GM23248 (cell line): ENCODE results near the gene ADGRL1. TPM values are rescaled to one million over a fixed set of nuclear protein-coding genes. Genes with fewer than 3 reads are reported as not detected.

Source experiments
- DNase-seq: peaks from one replicate; pipeline ENCODE4 v3.0.0-alpha.2; 2015
- H2AFZ ChIP-seq: fragments of 200-600 bp; sonication (generic); 2 replicates; pipeline ENCODE4 v1.6.1; 2016; ENCODE audit warnings: antibody characterized with exemption
- H3F3A ChIP-seq: fragments of 200-600 bp; sonication (generic); 2 replicates; pipeline ENCODE4 v1.6.1; 2016; ENCODE audit warnings: mild to moderate bottlenecking, antibody characterized with exemption, mixed run types; ENCODE audit not compliant: insufficient read depth
- H3K27ac ChIP-seq: fragments of 200-600 bp; sonication (generic); 2 replicates; pipeline ENCODE4 v1.5.1; 2016; ENCODE audit warnings: mild to moderate bottlenecking
- H3K27me3 ChIP-seq: fragments of 200-600 bp; sonication (generic); replicated peaks from 2 replicates; pipeline ENCODE4 v1.6.1; 2016; ENCODE audit warnings: mild to moderate bottlenecking; ENCODE audit not compliant: insufficient read depth
- H3K36me3 ChIP-seq: fragments of 200-600 bp; sonication (generic); 2 replicates; pipeline ENCODE4 v1.6.1; 2016; ENCODE audit warnings: low read depth, mild to moderate bottlenecking
- H3K4me1 ChIP-seq: fragments of 200-600 bp; sonication (generic); 2 replicates; pipeline ENCODE4 v1.6.1; 2016; ENCODE audit warnings: mild to moderate bottlenecking; ENCODE audit not compliant: insufficient read depth
- H3K4me2 ChIP-seq: fragments of 200-600 bp; sonication (generic); one replicate; pipeline ENCODE4 v1.6.1; 2016; ENCODE audit warnings: mild to moderate bottlenecking; ENCODE audit not compliant: unreplicated experiment
- H3K4me3 ChIP-seq: fragments of 200-600 bp; sonication (generic); 2 replicates; pipeline ENCODE4 v1.5.1; 2016; ENCODE audit warnings: mild to moderate bottlenecking
- H3K79me2 ChIP-seq: fragments of 200-600 bp; sonication (generic); 2 replicates; pipeline ENCODE4 v1.6.1; 2016; ENCODE audit warnings: mild to moderate bottlenecking; ENCODE audit not compliant: insufficient read depth
- H3K9ac ChIP-seq: fragments of 200-600 bp; sonication (generic); 2 replicates; pipeline ENCODE4 v1.6.1; 2016; ENCODE audit warnings: mild to moderate bottlenecking
- H3K9me2 ChIP-seq: fragments of 200-600 bp; sonication (generic); 2 replicates; pipeline ENCODE4 v1.6.1; 2016; ENCODE audit warnings: mixed run types, mild to moderate bottlenecking, moderate library complexity; ENCODE audit not compliant: insufficient read depth
- H3K9me3 ChIP-seq: fragments of 200-600 bp; sonication (generic); one replicate; pipeline ENCODE4 v1.6.1; 2017; ENCODE audit warnings: low read depth
- H4K20me1 ChIP-seq: fragments of 200-600 bp; sonication (generic); 2 replicates; pipeline ENCODE4 v1.6.0; 2016; ENCODE audit not compliant: insufficient read depth
- EZH2 ChIP-seq: fragments of 200-600 bp; sonication (generic); IDR thresholded peaks from 2 replicates; pipeline ENCODE4 v1.6.1; 2018; ENCODE audit warnings: antibody characterized with exemption, mild to moderate bottlenecking; ENCODE audit not compliant: insufficient read depth, poor library complexity, severe bottlenecking
- EZH2phosphoT487 ChIP-seq: fragments of 200-600 bp; sonication (generic); IDR thresholded peaks from 2 replicates; pipeline ENCODE4 v1.6.1; 2018; ENCODE audit warnings: antibody characterized with exemption, moderate library complexity, mild to moderate bottlenecking, low read depth; ENCODE audit not compliant: insufficient read depth
- WGBS, 2 experiments: methylation state at CpG; one replicate each; pipeline ENCODE4 v1.1.6; 2015 to 2017; ENCODE audit warnings: low lambda C conversion rate in 2 of 2, low coverage in 1 of 2; ENCODE audit errors: missing lambda C conversion rate in 2 of 2; 5-methylcytosine and 5-hydroxymethylcytosine counted together
- in situ Hi-C: fragments of 300-500 bp; cut with MboI; formaldehyde crosslinking; loops from 2 replicates; pipeline ENCODE4 v1.15.0; 2020
- polyA plus RNA-seq: library from polyadenylated mRNA; unstranded; fragments of >200 nt; fragmentation: Nextera tagmentation; extraction: Ambion mirVana; gene quantifications from 2 replicates; pipeline ENCODE4 v1.2.1, GENCODE V29; 2016
- small RNA-seq: library from RNA; depleted of rRNA; stranded (forward); fragments of <200 nt; gene quantifications from one replicate; pipeline ENCODE3, GENCODE V24; 2014; ENCODE audit warnings: low read depth, low replicate concordance
- total RNA-seq: library from RNA; depleted of rRNA; stranded (reverse); fragments of >200 nt; shearing (Covaris generic); gene quantifications from 2 replicates; pipeline ENCODE4 v1.2.3, GENCODE V29; 2014; rRNA removed

The ADGRL1 gene
- total and polyA plus RNA-seq, 2 experiments from 2014 or later = 1.0 to 3.0 TPM

GRCh38 chr19:14101003-14101545 is 104.9 kb downstream of the ADGRL1 start:
- in situ Hi-C loops = no loop called here
- DNase-seq = no peak

More at GRCh38 chr19:14101003-14101545, 104.9 kb downstream of the ADGRL1 start:
- Histone ChIP-seq H3K4me2 (no peak overlapping the region), H2AFZ (no peak overlapping the region), H3K36me3 (peaks cover 14% of the 10 kb centered on the region; the same call in 1 of the 2 replicates), H3K4me3 (no peak overlapping the region), H3K9me2 (no peaks in the 10 kb centered on the region), H4K20me1 (no peaks in the 10 kb centered on the region), H3K9me3 (no peaks in the 10 kb centered on the region), H3K27ac (no peak overlapping the region), H3K9ac (no peak overlapping the region), H3K79me2 (no peaks in the 10 kb centered on the region), H3F3A (no peaks in the 10 kb centered on the region), H3K27me3 (no peaks in the 10 kb centered on the region), H3K4me1 (no peaks in the 10 kb centered on the region)
- 90 to 92% methylated on average over 6 of the region's 6 CpGs for WGBS, 2 experiments
- no peak for TF ChIP-seq EZH2phosphoT487
- TF ChIP-seq EZH2 = no peak

Small RNA genes lying within 50 kb of the gene (small RNA-seq; reads per million reads assigned to genes)
- gene RN7SL231P = not detected

Other genes with a start within 250 kb of the ADGRL1 start
- 1.9 and 2.5 TPM in 2 replicates for gene RFX1, start 199.8 kb downstream of the ADGRL1 start, total RNA-seq
- 1.6 and 1.7 TPM in 2 replicates for gene RFX1, start 199.8 kb downstream of the ADGRL1 start, polyA plus RNA-seq
- gene RLN3, start 178.0 kb downstream of the ADGRL1 start, total RNA-seq = not detected in 2 replicates
- not detected in 2 replicates for gene RLN3, start 178.0 kb downstream of the ADGRL1 start, polyA plus RNA-seq
- gene IL27RA, start 174.4 kb downstream of the ADGRL1 start, total RNA-seq = 7.5 and 8.5 TPM in 2 replicates
- gene IL27RA, start 174.4 kb downstream of the ADGRL1 start, polyA plus RNA-seq = 5.8 and 7.1 TPM in 2 replicates
- 0.25 TPM in 1 of 2 replicates, not detected in the other for gene PALM3, start 144.1 kb downstream of the ADGRL1 start, total RNA-seq
- gene PALM3, start 144.1 kb downstream of the ADGRL1 start, polyA plus RNA-seq = 0.15 TPM in 1 of 2 replicates, not detected in the other
- 1.3 TPM in 1 of 2 replicates, not detected in the other for gene MISP3, start 133.4 kb downstream of the ADGRL1 start, total RNA-seq
- gene MISP3, start 133.4 kb downstream of the ADGRL1 start, polyA plus RNA-seq = 2.0 and 2.7 TPM in 2 replicates
- gene C19orf67, start 120.4 kb downstream of the ADGRL1 start, total RNA-seq = not detected in 2 replicates
- not detected in 2 replicates for gene C19orf67, start 120.4 kb downstream of the ADGRL1 start, polyA plus RNA-seq
- gene SAMD1, start 115.4 kb downstream of the ADGRL1 start, total RNA-seq = 42.5 and 50.8 TPM in 2 replicates
- gene SAMD1, start 115.4 kb downstream of the ADGRL1 start, polyA plus RNA-seq = 5.4 and 5.7 TPM in 2 replicates
- gene PRKACA, start 88.4 kb downstream of the ADGRL1 start, total RNA-seq = 37.4 and 67.8 TPM in 2 replicates
- 4.6 and 5.3 TPM in 2 replicates for gene PRKACA, start 88.4 kb downstream of the ADGRL1 start, polyA plus RNA-seq
- gene ASF1B, start 69.6 kb downstream of the ADGRL1 start, total RNA-seq = 7.6 and 11.2 TPM in 2 replicates
- gene ASF1B, start 69.6 kb downstream of the ADGRL1 start, polyA plus RNA-seq = 18.0 and 19.0 TPM in 2 replicates
- gene ADGRE5, start 175.3 kb upstream of the ADGRL1 start, total RNA-seq = 28.5 and 56.6 TPM in 2 replicates
- gene ADGRE5, start 175.3 kb upstream of the ADGRL1 start, polyA plus RNA-seq = 56.6 and 58.4 TPM in 2 replicates
- 47.2 and 55.9 TPM in 2 replicates for gene DDX39A, start 213.2 kb upstream of the ADGRL1 start, total RNA-seq
- gene DDX39A, start 213.2 kb upstream of the ADGRL1 start, polyA plus RNA-seq = 57.7 and 58.7 TPM in 2 replicates
- gene PKN1, start 227.1 kb upstream of the ADGRL1 start, total RNA-seq = 128 and 139 TPM in 2 replicates
- gene PKN1, start 227.1 kb upstream of the ADGRL1 start, polyA plus RNA-seq = 47.2 and 56.4 TPM in 2 replicates